SIG-M5 (cell line): ENCODE measurements around the gene VDR.

Source experiments
- DNase-seq: peaks from one replicate; lab custom pipeline; 2025; lab: John Stamatoyannopoulos, UW

The VDR gene

DNA sequence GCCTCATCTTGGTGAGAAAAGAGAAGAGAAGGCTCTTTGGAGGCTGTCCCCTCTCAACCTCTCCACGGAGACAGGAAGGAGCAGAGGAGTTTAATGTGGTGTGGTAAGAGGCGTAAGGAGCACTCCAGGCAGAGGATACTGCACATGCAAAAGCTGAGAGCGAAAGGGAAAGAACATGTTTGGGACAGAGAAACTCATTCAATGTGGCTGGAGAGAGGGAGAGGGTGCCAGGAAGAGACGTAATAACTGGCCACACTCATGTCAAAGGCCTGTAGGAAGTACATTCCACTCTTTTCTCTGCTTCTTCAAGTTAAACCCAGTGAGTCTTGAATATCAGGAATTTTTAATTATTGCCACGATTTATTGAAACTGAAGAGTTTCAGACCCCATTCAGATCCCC, 12.0 kb downstream of the VDR start:
- DNase-seq = no peak

- no peak for DNase-seq
Measured at GRCh38 chr12:47891356-47891755, 13.4 kb downstream of the VDR start.

- peak; percentile 54 for DNase-seq
Measured at GRCh38 chr12:47889040-47889439, 15.8 kb downstream of the VDR start.

GRCh38 chr12:47888153-47888819, 16.5 kb downstream of the VDR start:
- DNase-seq = no peak

DNA sequence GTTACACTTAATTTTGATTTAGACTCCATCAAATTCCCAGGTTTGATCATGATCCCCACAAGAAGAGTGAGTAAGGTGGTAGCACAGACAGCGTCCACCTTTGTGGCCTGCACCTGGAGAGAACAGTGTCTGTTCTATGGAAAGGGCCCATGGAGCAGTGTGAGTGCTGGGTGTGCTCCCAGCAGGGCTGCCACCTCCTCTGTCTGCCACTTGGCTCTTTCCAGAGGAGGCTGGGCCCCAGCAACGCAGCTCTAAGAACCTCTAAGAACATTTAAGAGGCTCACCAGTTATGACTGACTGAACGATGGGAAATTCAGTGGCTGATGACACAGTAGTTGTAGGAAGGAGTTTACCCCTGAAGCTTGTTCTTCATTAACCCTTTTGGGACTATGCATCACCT, 17.3 kb downstream of the VDR start:
- DNase-seq = no peak

- DNase-seq = no peak
Measured at GRCh38 chr12:47886510-47887240, 18.1 kb downstream of the VDR start.

GRCh38 chr12:47885566-47885965, 19.2 kb downstream of the VDR start:
- no peak for DNase-seq

GRCh38 chr12:47885012-47885501, 19.7 kb downstream of the VDR start:
- no peak for DNase-seq

- DNase-seq = no peak
Measured at GRCh38 chr12:47884501-47884900, 20.3 kb downstream of the VDR start.

- DNase-seq = no peak
Measured at GRCh38 chr12:47883663-47884195, 21.1 kb downstream of the VDR start.

GRCh38 chr12:47882781-47883546, 21.8 kb downstream of the VDR start:
- DNase-seq = no peak

DNA sequence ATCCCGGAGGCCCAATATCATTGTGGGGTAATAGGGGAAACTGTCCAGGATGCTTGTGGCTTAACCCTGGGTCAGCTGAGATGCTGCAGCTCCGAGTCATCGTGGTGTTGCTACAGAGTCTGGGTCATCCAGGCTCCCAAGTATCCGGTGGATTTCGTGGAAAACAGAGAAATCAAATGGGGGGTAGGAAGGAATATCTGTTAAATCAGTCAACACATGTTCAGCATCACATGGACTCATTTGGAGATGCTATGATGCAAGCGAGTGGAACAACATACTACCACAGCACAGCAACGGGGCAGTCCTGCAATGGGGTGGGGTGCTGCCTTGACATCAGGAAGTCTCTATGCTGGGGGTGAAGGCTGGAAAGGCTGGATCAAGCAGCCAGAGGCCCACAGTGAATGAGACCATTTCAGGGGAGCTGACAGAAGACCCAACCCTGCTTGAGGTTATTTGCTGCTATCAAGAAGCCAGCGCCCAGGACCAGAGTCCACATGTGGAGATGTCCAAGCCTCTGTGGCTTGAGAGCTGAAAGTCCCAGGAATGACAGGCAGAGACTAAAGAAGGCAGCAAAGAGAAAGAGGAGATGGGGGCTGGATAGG, 22.9 kb downstream of the VDR start:
- DNase-seq = no peak

DNA sequence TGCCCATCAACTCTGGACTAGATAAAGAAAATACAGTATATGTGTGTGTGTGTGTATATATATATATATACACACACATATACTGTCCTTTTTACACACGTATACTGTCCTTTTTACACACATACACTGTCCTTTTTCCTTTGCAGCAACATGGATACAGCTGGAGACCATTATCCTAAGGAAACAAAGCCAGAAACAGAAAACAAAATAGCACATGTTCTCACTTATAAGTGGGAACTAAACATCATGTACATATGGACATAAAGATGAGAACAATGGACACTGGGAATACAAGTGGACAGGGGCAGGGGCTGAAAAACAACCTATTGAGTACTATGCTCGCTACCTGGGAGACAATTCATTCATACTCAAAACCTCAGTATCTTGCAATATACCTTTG, 23.7 kb downstream of the VDR start:
- DNase-seq = no peak

DNA sequence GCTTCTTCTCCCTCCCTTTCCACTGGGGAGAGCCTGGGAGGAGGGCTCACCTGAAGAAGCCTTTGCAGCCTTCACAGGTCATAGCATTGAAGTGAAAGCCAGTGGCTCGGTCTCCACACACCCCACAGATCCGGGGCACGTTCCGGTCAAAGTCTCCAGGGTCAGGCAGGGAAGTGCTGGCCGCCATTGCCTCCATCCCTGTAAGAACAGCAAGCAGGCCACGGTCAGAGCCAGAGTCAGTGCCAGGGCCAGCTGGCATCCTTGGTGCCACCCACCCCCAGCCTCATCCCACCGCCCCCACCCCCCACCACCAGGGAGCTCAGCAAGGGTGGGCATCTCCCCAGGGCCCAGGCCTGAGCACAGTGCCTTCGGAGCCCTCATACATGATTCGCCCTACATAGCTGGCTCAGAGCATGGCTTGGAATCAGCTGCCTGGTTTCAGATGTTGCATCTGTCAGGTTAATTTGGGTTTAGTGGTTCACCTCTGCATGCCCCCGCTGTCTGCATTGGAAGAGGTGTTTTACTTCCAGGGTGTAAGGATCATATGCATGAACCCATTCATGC, 25.8 kb downstream of the VDR start:
- no peak for DNase-seq

DNA sequence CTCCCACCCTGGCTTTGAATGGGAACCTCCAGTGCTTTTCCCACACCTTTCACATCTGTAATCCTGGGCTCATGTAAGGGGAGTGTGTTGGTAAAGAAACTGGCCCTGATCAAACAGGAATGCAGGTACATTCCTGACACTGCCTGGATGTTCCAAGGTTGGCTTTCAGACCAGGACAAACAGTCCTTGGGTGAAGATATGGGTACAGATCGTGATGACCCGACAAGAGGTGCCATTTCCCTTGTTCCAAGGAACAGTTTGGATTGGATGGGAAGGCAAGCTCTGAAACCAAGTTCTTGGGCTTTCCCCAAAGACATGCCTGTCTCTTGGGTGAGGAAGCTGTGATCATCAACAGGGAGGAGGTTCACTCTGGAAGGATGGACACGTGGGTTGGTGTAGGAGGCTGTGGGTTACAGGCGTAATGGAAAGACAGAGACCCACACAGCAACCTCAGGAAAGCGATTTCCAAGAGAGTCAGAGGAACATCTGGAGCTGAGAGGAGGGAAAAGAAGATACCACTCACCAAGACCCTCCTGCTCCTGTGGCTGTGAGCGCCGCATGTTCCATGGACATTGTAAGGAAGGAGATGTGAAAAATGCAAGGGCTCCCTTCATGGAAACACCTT, 26.4 kb downstream of the VDR start:
- DNase-seq = no peak

- DNase-seq = no peak
Measured at GRCh38 chr12:47877081-47877480, 27.7 kb downstream of the VDR start.

DNA sequence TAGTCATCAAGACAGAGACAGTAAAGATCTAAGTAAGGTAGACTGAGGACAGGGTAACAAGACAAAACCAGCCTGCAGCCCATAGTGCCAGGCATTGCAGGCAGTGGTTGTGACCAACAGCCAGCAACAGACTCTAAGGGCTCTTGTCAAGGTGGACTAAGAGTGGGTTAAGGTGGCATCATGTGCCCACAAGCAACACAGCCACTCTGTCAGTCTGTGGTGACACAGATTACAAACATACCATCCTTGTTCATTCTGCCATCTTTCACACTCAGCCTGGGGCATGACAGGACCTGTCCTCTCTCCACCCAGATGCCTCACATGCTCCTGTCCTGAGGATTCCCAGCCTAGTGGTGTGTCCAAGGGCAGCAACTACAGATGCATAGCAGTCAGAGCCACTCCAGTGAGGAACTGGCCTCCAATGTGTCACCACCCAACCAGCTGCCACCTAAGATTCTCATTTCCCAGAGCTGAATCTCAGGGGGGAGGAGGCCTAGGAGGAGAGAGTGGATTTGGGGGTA, 28.3 kb downstream of the VDR start:
- DNase-seq = no peak

- DNase-seq = no peak
Measured at GRCh38 chr12:47875746-47876439, 28.9 kb downstream of the VDR start.

- DNase-seq = no peak
Measured at GRCh38 chr12:47874316-47874715, 30.5 kb downstream of the VDR start.

DNA sequence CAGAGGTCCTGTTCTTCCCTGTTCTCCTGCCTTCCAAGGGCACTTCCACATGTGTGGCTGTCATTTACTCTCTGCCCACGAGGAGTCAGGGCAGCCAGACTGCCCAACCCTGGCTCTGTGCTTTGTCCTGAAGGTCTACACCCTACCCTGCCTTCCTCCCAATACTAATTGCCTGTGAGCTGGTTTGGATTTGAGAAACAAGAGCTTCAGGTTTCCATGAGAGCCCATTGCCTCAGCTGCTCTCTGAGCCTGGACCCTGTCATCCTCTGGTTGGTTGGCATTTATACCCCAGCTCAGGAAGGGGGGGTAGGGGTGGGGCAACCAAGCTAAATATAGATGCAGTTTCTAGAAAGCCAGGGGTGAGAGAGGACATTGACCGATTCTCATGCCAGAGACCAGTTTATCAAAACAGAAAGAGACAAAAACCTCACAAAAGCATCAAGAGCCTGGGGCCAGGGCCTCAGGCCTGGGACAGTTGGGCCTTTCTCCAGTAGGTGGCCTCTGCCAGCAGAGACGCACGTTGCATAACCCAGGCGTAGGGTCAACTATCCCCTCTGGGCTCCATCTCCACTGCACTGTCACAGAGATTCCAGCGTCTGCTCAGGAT, 34.5 kb downstream of the VDR start:
- DNase-seq = no peak
